Adrenal gland (tissue), 19 donors: ENCODE data around the gene P2RX3. TPM values are rescaled to one million over a fixed set of nuclear protein-coding genes. Genes with fewer than 3 reads are reported as not detected.
"Not testable (repeated sequence)": the region's sequence is repeated elsewhere in the genome, so short reads cannot be mapped to it uniquely, and the experiment has no call there.

Experiments used
- DNase-seq, 7 donors: peaks; one replicate each; pipeline ENCODE4 v3.0.0-alpha.2; 2019 to 2020
- H3K27ac ChIP-seq, 5 donors: fragments of 200-600 bp; sonication (generic) in 4 of 5; 1 replicate in 3 of 5; 2 replicates in 2 of 5; pipeline versions ENCODE4 v1.5.1 to v1.8.0; 2016 to 2020; ENCODE audit warnings: mild to moderate bottlenecking in 1 of 5
- H3K27me3 ChIP-seq: fragments of 200-600 bp; 2 replicates; pipeline ENCODE4 v1.8.0; 2021
- H3K36me3 ChIP-seq, 2 donors: fragments of 200-600 bp; replicated peaks in 1 of 2; 1 replicate in 1 of 2; 2 replicates in 1 of 2; pipeline versions ENCODE4 v1.5.1 to v1.8.0; 2018 to 2022
- H3K4me1 ChIP-seq, 2 donors: fragments of 200-600 bp; replicated peaks in 1 of 2; 1 replicate in 1 of 2; 2 replicates in 1 of 2; pipeline versions ENCODE4 v1.5.1 to v1.8.0; 2018 to 2021
- H3K4me3 ChIP-seq, 4 donors: fragments of 200-600 bp; sonication (generic) in 3 of 4; one replicate each; pipeline ENCODE4 v1.5.1; 2016 to 2018
- H3K9me3 ChIP-seq, 3 donors: fragments of 200-600 bp; sonication (generic) in 1 of 3; replicated peaks in 1 of 3; 1 replicate in 2 of 3; 2 replicates in 1 of 3; pipeline versions ENCODE4 v1.5.1 to v1.8.0; 2016 to 2021
- CTCF ChIP-seq, 6 experiments: fragments of 450-650 bp in 4 of 6; fragments of 200-600 bp in 2 of 6; sonication (generic) in 1 of 6; IDR thresholded peaks; 1 replicate in 5 of 6; 2 replicates in 1 of 6; pipeline versions ENCODE4 v1.5.1 to v1.8.0; 2016 to 2021; ENCODE audit warnings: antibody characterized with exemption in 6 of 6, mild to moderate bottlenecking in 2 of 6, moderate library complexity in 1 of 6
- POLR2A ChIP-seq, 2 donors: fragments of 450-650 bp; IDR thresholded peaks; one replicate each; pipeline ENCODE4 v1.6.1; 2017; ENCODE audit warnings: antibody characterized with exemption in 2 of 2, mild to moderate bottlenecking in 2 of 2, moderate library complexity in 1 of 2
- WGBS, 4 donors: extraction: QIAGEN DNeasy Blood & Tissue Kit in 2 of 4; methylation state at CpG; one replicate each; pipeline versions ENCODE4 v1.1.5 to v1.1.7; 2013 to 2017; 5-methylcytosine and 5-hydroxymethylcytosine counted together
- intact Hi-C, 2 donors: fragments of 100-400 bp; cut with DNase I; formaldehyde crosslinking; loops; one replicate each; pipeline versions ENCODE4 v1.14.1 to v1.15.0; 2022 to 2023
- long read RNA-seq, 10 donors: library from polyadenylated mRNA in 3 of 10; unstranded in 2 of 10; stranded (forward) in 1 of 10; transcript quantifications; one replicate each; pipeline ENCODE4 v2.0.0 and lab custom pipeline, GENCODE V29; 2021 to 2026
- polyA plus RNA-seq, 3 donors: library from polyadenylated mRNA; stranded (reverse); fragments of 200-250 nt in 2 of 3; fragments of 350-450 nt in 1 of 3; fragmentation: Illumina TruSeq in 1 of 3; extraction: RNeasy Lipid Tissue Mini Kit (QIAGEN cat#74804) in 1 of 3; gene quantifications; one replicate each; pipeline ENCODE4 v1.2.3, GENCODE V29; 2013 to 2014
- total RNA-seq, 9 donors: library from RNA; depleted of rRNA in 4 of 9; stranded (reverse); fragments of >200 nt in 4 of 9; fragments of 120-200 nt in 1 of 9; fragmentation: NEBNext Ultra II Directional in 1 of 9; extraction: Animal tissue kit (Norgen Biotek cat#: 25700) in 1 of 9; gene quantifications; one replicate each; pipeline versions ENCODE4 v1.1.0 to v1.2.4, GENCODE V29; 2013 to 2023
- donor health status: healthy with polysubstance abuse.
- donor health status: Bipolar disorder and iron deficiency.
- donor health status: DM: yes; HTN: yes; CAD: no.
- donor health status: DM: no; HTN: no; CAD: no.
- donor health status: DM: no; HTN: no; CAD: no.
- donor health status: DM: yes; HTN: yes; CAD: no.

The P2RX3 gene
- total RNA-seq (1 to 10 TPM in 4 of 9 donors, under 1 TPM in 4, not detected in 1; 0.11 to 2.5 (median 0.97) TPM), polyA plus RNA-seq (under 1 TPM in 2 of 3 donors, not detected in 1; 0.13 to 0.66 TPM)
- long read RNA-seq, donor 1, result 0 reads
- long read RNA-seq, donor 2, result 0 reads
- long read RNA-seq, donor 3, result 0 reads
- long read RNA-seq, donor 4, result 0 reads
- long read RNA-seq, donor 5, partial matches to known transcripts, result 1 of 1 reads
- long read RNA-seq, donor 5, other reads (novel, unspliced or antisense), result 0 of 1 reads
- long read RNA-seq, donor 6, result 0 reads
- long read RNA-seq, donor 7, partial matches to known transcripts, result 0 of 1 reads
- long read RNA-seq, donor 7, other reads (novel, unspliced or antisense), result 0 of 1 reads
- long read RNA-seq, donor 8, result 0 reads
- long read RNA-seq, donor 9, result 0 reads
- long read RNA-seq, donor 10, result 0 reads

- Histone ChIP-seq H3K27ac (no peak within 1 kb of the TSS), H3K27me3 (no peaks in the 10 kb centered on the region), H3K4me1 (peaks cover 0 to 13% of the 10 kb centered on the region in 2 donors), H3K36me3 (peaks cover 0 to 10% of the 10 kb centered on the region in 2 donors), H3K9me3 (no peaks in the 10 kb centered on the region), H3K4me3 (no peak within 1 kb of the TSS)
- no peak for TF ChIP-seq POLR2A (IDR thresholded peaks at IDR 0.05)
- no peak for TF ChIP-seq CTCF (IDR thresholded peaks at IDR 0.05)
- intact Hi-C loops, result no loop called here
- DNase-seq, result no peak
- WGBS, 4 donors, result 30 to 81% (median 44%) methylated on average over 3 to 4 of the region's 4 CpGs
These were observed at the start of gene P2RX3 for GRCh38 chr11:57338142-57338541. Gene P2RX3, plus strand, starts transcription at chr11:57338352. Its CDS starts 199 bp downstream, at chr11:57338551.

GRCh38 chr11:57288771-57289579, 49.2 kb upstream of the P2RX3 start:
- no peaks in the 10 kb centered on the region for H3K27me3 ChIP-seq
- H3K4me1 ChIP-seq, result peaks cover 0 to 13% of the 10 kb centered on the region in 2 donors
- H3K36me3 ChIP-seq, result no peaks in the 10 kb centered on the region
- TF ChIP-seq CTCF (IDR thresholded peaks at IDR 0.05) (no peak), POLR2A (IDR thresholded peaks at IDR 0.05) (no peak)
- 47 to 54% (median 52%) methylated on average over 11 of the region's 11 CpGs for WGBS, 4 donors
- intact Hi-C loops, result no loop called here
- H3K9me3 ChIP-seq, result no peaks in the 10 kb centered on the region
- H3K4me3 ChIP-seq, result no peak overlapping the region
- peak in 1 of 7 donors; percentile 25 for DNase-seq
- H3K27ac ChIP-seq, result peak overlapping the region in 1 of 5 donors; percentile 63

GRCh38 chr11:57290288-57290687, 47.9 kb upstream of the P2RX3 start:
- no peak for TF ChIP-seq POLR2A (IDR thresholded peaks at IDR 0.05)
- Histone ChIP-seq H3K9me3 (no peaks in the 10 kb centered on the region), H3K4me3 (no peak overlapping the region), H3K27me3 (no peaks in the 10 kb centered on the region), H3K4me1 (peaks cover 0 to 13% of the 10 kb centered on the region in 2 donors), H3K36me3 (no peaks in the 10 kb centered on the region), H3K27ac (no peak overlapping the region)
- DNase-seq, result peak in 1 of 7 donors; percentile 19
- intact Hi-C loops, result no loop called here
- 23 to 52% (median 28%) methylated on average over 1 of the region's 1 CpG for WGBS, 4 donors

GRCh38 chr11:57294225-57295131, 43.7 kb upstream of the P2RX3 start:
- no peak for TF ChIP-seq POLR2A (IDR thresholded peaks at IDR 0.05)
- TF ChIP-seq CTCF (IDR thresholded peaks at IDR 0.05), result no peak
- Histone ChIP-seq H3K9me3 (no peaks in the 10 kb centered on the region), H3K27ac (peak overlapping the region in 1 of 5 donors; percentile 63), H3K36me3 (peaks cover 0 to 12% of the 10 kb centered on the region in 2 donors), H3K27me3 (no peaks in the 10 kb centered on the region), H3K4me1 (peaks cover 0 to 11% of the 10 kb centered on the region in 2 donors), H3K4me3 (no peak overlapping the region)
- WGBS, 4 donors, result 72 to 96% (median 80%) methylated on average over 2 of the region's 2 CpGs
- DNase-seq, result peak in 1 of 7 donors; percentile 22
- intact Hi-C loops, result no loop called here

GRCh38 chr11:57296205-57296604, 41.9 kb upstream of the P2RX3 start:
- H3K36me3 ChIP-seq, result peaks cover 0 to 29% of the 10 kb centered on the region in 2 donors
- H3K4me3 ChIP-seq, H3K27ac ChIP-seq, H3K4me1 ChIP-seq, intact Hi-C loops, H3K27me3 ChIP-seq, H3K9me3 ChIP-seq, DNase-seq: not testable (repeated sequence)
- whole genome bisulfite sequencing, 4 donors, result 70 to 92% (median 88%) methylated on average over 3 of the region's 3 CpGs
